H1 (cell line): ENCODE results near the gene MSH5. TPM values are rescaled to one million over a fixed set of nuclear protein-coding genes. Genes with fewer than 3 reads are reported as not detected.

Experiments used
- CEBPB ChIP-seq: IDR thresholded peaks from 2 replicates; pipeline ENCODE4 v1.6.1; 2012; ENCODE audit warnings: low read depth, low read length
- HDAC2 ChIP-seq, 2 experiments: fragments of 300-600 bp in 1 of 2; sonication (generic) in 1 of 2; IDR thresholded peaks; 2 replicates each; pipeline ENCODE4 v1.6.1; 2011 to 2012; ENCODE audit warnings: low read depth in 2 of 2, low read length in 2 of 2, mild to moderate bottlenecking in 2 of 2, moderate library complexity in 2 of 2, borderline replicate concordance in 1 of 2, inconsistent platforms in 1 of 2
- RBBP5 ChIP-seq: IDR thresholded peaks from 2 replicates; pipeline ENCODE4 v1.7.1; 2012; ENCODE audit warnings: low read depth, mild to moderate bottlenecking, inconsistent platforms, low read length, moderate library complexity, borderline replicate concordance
- SIN3A ChIP-seq, 2 experiments: IDR thresholded peaks in 1 of 2; conservative IDR thresholded peaks in 1 of 2; 2 replicates each; pipeline ENCODE4 v1.6.1; 2011 to 2012; ENCODE audit warnings: low read length in 2 of 2, improper control_type of control experiment in 1 of 2, low read depth in 1 of 2, mild to moderate bottlenecking in 1 of 2
- SIX5 ChIP-seq: IDR thresholded peaks from 2 replicates; pipeline ENCODE4 v1.6.1; 2011; ENCODE audit warnings: mild to moderate bottlenecking, low read depth, low read length
- SP1 ChIP-seq: IDR thresholded peaks from 2 replicates; pipeline ENCODE4 v1.6.1; 2011; ENCODE audit warnings: low read depth, low read length
- SP2 ChIP-seq: IDR thresholded peaks from 2 replicates; pipeline ENCODE4 v1.6.1; 2012; ENCODE audit warnings: mild to moderate bottlenecking, low read length, inconsistent platforms
- SP4 ChIP-seq: IDR thresholded peaks from 2 replicates; pipeline ENCODE4 v1.6.1; 2012; ENCODE audit warnings: low read length, inconsistent platforms
- SUZ12 ChIP-seq: fragments of 200-600 bp; sonication (generic); IDR thresholded peaks from 2 replicates; pipeline ENCODE4 v1.6.1; 2012; ENCODE audit warnings: mild to moderate bottlenecking, inconsistent platforms, low read length, moderate library complexity, mixed read lengths
- polyA plus RNA-seq, 7 experiments: library from polyadenylated mRNA; depleted of rRNA in 3 of 7; stranded (reverse) in 5 of 7; unstranded in 2 of 7; fragments of >200 nt in 5 of 7; fragments of 200-250 nt in 2 of 7; gene quantifications; 1 replicate in 5 of 7; 2 replicates in 1 of 7; 4 replicates in 1 of 7; pipeline versions ENCODE4 v1.2.1 to v1.2.3, GENCODE V29; 2011 to 2013; ENCODE audit warnings: missing spikeins in 2 of 7, mixed read lengths in 2 of 7
- total RNA-seq: library from RNA; stranded (reverse); fragmentation: NEBNext Ultra II Directional; extraction: Animal tissue kit (Norgen Biotek cat#: 25700); gene quantifications from 2 replicates; pipeline ENCODE4 v1.2.1, GENCODE V29; 2021

MSH5 gene
- total and polyA plus RNA-seq, 2 of the 8 experiments (the other 6 are each of a cell fraction or from before 2014, with no cell fraction given), result 25.3 to 26.5 TPM

GRCh38 chr6:31749301-31750036 lies 9.7 kb downstream of the MSH5 start (continued):
- no peak for TF ChIP-seq RBBP5
- no peak for TF ChIP-seq CEBPB
- no peak for TF ChIP-seq HDAC2 (IDR thresholded peaks at IDR 0.05; ENCODE audit: borderline replicate concordance in 1 of 2, low read depth in 2 of 2, low read length in 2 of 2)
- TF ChIP-seq SP1, result no peak
- TF ChIP-seq SIX5, result no peak
- no peak for TF ChIP-seq SP4
- no peak for TF ChIP-seq SP2
- no peak for TF ChIP-seq SIN3A (conservative IDR thresholded peaks at IDR 0.05 in 1 of 2, IDR thresholded peaks at IDR 0.05 in 1 of 2; ENCODE audit: low read depth in 1 of 2, low read length in 2 of 2)
- TF ChIP-seq SUZ12, result no peak
